Measurements from ENCODE around the gene SNX32. TPM values are rescaled to one million over a fixed set of nuclear protein-coding genes. Genes with fewer than 3 reads are reported as not detected.

The SNX32 gene
- total RNA-seq, 3 donors from 2014 or later: 0.15 to 2.3 (median 0.48) TPM

- H3K9me3 ChIP-seq: no peaks in the 10 kb centered on the region
- peaks cover 8 to 30% of the 10 kb centered on the region in 2 donors for H3K4me1 ChIP-seq
- peaks cover 9 to 10% of the 10 kb centered on the region in 2 donors for H3K27me3 ChIP-seq
- intact Hi-C loops (cut with DNase I; ENCODE audit: low total_unique reads): no loop called here
- peak overlapping the region in 2 of 3 donors; percentile 53 to 73 for H3K4me3 ChIP-seq
- H3K27ac ChIP-seq: peak overlapping the region; percentile 61 to 79
- no peaks in the 10 kb centered on the region for H3K36me3 ChIP-seq
- TF ChIP-seq POLR2A (IDR thresholded peaks at IDR 0.05): no peak
- TF ChIP-seq, protein P1, sequence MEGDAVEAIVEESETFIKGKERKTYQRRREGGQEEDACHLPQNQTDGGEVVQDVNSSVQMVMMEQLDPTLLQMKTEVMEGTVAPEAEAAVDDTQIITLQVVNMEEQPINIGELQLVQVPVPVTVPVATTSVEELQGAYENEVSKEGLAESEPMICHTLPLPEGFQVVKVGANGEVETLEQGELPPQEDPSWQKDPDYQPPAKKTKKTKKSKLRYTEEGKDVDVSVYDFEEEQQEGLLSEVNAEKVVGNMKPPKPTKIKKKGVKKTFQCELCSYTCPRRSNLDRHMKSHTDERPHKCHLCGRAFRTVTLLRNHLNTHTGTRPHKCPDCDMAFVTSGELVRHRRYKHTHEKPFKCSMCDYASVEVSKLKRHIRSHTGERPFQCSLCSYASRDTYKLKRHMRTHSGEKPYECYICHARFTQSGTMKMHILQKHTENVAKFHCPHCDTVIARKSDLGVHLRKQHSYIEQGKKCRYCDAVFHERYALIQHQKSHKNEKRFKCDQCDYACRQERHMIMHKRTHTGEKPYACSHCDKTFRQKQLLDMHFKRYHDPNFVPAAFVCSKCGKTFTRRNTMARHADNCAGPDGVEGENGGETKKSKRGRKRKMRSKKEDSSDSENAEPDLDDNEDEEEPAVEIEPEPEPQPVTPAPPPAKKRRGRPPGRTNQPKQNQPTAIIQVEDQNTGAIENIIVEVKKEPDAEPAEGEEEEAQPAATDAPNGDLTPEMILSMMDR (IDR thresholded peaks at IDR 0.05): no peak
- no peak for TF ChIP-seq POLR2AphosphoS5 (IDR thresholded peaks at IDR 0.05)
- DNase-seq (ENCODE audit: low spot score in 2 of 2): no peak
Observed at GRCh38 chr11:65788821-65789220, 44.9 kb upstream of the SNX32 start.

DNA sequence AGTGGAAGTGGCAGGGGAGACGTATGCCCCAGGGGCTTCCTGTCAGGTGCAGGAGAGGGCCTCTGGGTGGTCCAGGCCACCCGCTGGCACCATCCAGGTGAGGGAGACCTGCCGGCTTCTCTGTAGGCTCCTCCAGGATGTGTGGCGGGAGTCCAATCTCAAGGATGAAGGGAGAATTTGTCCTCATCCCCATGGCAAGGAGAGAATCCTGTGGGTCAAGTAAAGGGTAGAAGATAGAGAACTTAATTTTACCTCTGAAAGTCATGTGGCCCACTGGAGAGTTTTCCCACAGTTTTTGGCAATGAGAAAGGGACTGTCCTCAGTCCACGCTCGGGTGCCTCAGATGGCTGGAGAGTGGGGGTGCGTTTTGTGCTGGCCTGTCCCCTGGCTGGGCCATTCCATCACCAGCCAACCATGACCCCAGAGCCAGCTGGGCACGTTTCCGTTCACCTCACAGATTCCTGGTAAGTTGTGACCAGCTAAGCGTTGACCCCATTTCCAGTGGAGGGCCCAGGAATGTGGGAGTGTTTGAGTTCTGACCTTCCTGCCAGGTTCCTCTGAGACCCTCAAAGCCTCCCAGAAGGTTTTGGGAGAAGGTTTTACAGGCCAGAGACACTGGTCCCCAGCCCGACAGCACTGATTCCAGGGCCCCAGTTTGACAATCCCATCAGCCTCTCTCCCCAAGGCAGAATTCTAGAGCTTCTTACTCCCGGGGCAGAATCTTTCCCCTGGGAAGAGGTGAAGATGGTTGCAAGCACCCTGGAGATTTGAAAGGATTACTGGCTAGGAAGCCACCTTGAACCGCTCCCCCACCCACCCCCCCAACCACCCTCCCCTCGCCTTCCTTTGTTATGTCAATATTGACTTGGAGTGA lies 44.3 kb upstream of the SNX32 start:
- no peaks in the 10 kb centered on the region for H3K9me3 ChIP-seq
- DNase-seq (ENCODE audit: low spot score in 2 of 2): no peak
- TF ChIP-seq, protein P1 (IDR thresholded peaks at IDR 0.05): no peak
- TF ChIP-seq POLR2A (IDR thresholded peaks at IDR 0.05) (no peak), POLR2AphosphoS5 (IDR thresholded peaks at IDR 0.05) (no peak)
- no peaks in the 10 kb centered on the region for H3K36me3 ChIP-seq
- H3K4me1 ChIP-seq: peaks cover 8 to 30% of the 10 kb centered on the region in 2 donors
- H3K4me3 ChIP-seq: no peak overlapping the region
- H3K27ac ChIP-seq: peak overlapping the region; percentile 16 to 61
- peaks cover 9 to 10% of the 10 kb centered on the region in 2 donors for H3K27me3 ChIP-seq
- intact Hi-C loops (cut with DNase I; ENCODE audit: low total_unique reads): no loop called here

GRCh38 chr11:65790104-65790901 lies 43.5 kb upstream of the SNX32 start:
- peak overlapping the region; percentile 77 to 83 for H3K27ac ChIP-seq
- H3K36me3 ChIP-seq: no peaks in the 10 kb centered on the region
- TF ChIP-seq, protein P1 (IDR thresholded peaks at IDR 0.05): no peak
- TF ChIP-seq POLR2AphosphoS5 (IDR thresholded peaks at IDR 0.05): no peak
- intact Hi-C loops (cut with DNase I; ENCODE audit: low total_unique reads): no loop called here
- H3K27me3 ChIP-seq: peaks cover 9 to 10% of the 10 kb centered on the region in 2 donors
- DNase-seq (ENCODE audit: low spot score in 2 of 2): no peak
- no peak overlapping the region for H3K4me3 ChIP-seq
- no peaks in the 10 kb centered on the region for H3K9me3 ChIP-seq
- peaks cover 8 to 30% of the 10 kb centered on the region in 2 donors for H3K4me1 ChIP-seq

GRCh38 chr11:65790902-65791650 lies 42.7 kb upstream of the SNX32 start:
- H3K4me1 ChIP-seq: peaks cover 7 to 29% of the 10 kb centered on the region in 2 donors
- peaks cover 5 to 6% of the 10 kb centered on the region in 2 donors for H3K27me3 ChIP-seq
- no peak for DNase-seq (ENCODE audit: low spot score in 2 of 2)
- no peaks in the 10 kb centered on the region for H3K9me3 ChIP-seq
- intact Hi-C loops (cut with DNase I; ENCODE audit: low total_unique reads): no loop called here
- peak overlapping the region; percentile 77 to 83 for H3K27ac ChIP-seq
- H3K4me3 ChIP-seq: peak overlapping the region in 1 of 3 donors; percentile 15
- H3K36me3 ChIP-seq: no peaks in the 10 kb centered on the region
- no peak for TF ChIP-seq POLR2A (IDR thresholded peaks at IDR 0.05)
- TF ChIP-seq POLR2AphosphoS5 (IDR thresholded peaks at IDR 0.05): no peak
- TF ChIP-seq, protein P1 (IDR thresholded peaks at IDR 0.05): no peak
